HL-60/S4 treated with phorbol 12-myristate 13-acetate at 8.2 ng/mL for 4 days and 3 days (cell line): Measurements from ENCODE around the gene GABPA.
"Not testable (repeated sequence)": the region's sequence is repeated elsewhere in the genome, so short reads cannot be mapped to it uniquely, and the experiment has no call there.

ENCODE experiments used
- in situ Hi-C: fragments of 300-500 bp; cut with MboI; formaldehyde crosslinking; loops from 2 replicates; pipeline ENCODE4 v1.15.0; 2022; ENCODE audit warnings: low sequenced_read_pairs

Gene GABPA

DNA sequence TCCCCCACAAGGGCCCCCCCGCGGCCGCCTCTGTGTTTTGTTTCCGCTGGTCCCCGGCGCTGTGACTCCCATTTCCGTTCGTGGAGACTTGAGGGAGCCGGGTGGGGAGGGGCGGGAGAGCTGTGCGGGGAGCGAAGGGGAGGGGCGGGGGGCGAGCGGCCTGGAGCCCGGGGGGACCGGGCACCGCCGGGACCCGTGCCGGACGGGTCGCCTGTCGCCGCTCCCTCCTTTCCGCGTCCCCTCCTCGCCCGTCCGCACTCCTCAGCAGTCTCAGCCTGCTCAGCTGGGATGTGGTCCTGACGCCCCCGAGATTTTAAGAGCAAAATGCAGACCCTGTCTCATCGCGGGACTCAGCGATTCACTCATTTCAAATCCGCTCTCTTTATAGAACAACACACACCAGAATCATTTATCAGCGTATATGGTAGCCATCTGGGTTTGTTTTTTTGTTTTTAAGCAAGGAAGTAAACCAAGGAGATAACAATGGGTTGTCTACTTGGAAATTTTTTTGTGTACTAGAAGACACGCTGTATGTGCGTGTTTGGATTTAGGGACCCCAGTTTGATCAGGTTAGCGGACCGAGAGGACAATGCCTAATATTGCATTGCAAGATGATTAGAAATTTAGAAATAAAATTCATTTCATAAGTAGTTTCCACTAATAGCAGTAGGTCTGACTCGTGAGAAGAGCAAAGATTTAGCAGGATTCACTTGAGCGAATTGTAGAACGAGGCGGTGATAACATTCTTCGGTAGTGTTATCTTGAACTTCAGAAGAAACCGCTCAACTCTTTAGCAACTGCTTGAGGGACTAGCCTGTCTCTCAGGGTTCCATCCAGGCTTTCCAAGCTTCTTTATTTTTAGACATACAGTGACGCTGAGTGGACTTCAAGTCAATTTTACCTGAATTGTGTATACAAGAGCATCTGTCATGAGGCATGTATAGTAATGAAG, 1.1 kb downstream of the GABPA start:
- in situ Hi-C loops = loop anchor here (25.0 kb wide), 1 partner anchor 426 kb away; the partner anchor contains the start of gene APP

- in situ Hi-C loops = loop anchor here (25.0 kb wide), 1 partner anchor 425 kb away; the partner anchor contains the start of gene APP
Observed at GRCh38 chr21:25737421-25737820, 2.6 kb downstream of the GABPA start.

DNA sequence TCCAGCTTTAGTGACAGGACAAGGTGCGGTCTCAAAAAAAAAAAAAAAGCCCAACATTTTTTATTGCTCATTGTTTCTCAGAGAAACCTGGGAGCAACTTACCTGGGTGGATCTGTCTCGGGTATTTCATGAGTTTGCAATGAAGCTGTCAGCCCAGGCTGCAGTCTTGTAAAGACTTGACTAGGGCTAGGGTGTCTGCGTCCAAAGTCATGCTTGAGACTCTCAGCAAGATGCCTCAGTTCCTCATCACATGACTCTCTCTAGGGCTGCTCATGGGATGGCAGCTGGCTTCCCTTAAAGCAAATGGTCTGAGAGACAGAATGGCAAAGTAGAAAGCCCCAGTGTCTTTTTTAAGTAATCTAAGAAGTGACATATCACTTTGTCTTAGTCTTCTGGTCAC, 8.1 kb downstream of the GABPA start:
- in situ Hi-C loops = loop anchor here (25.0 kb wide), 1 partner anchor 419 kb away; the partner anchor contains the start of gene APP

DNA sequence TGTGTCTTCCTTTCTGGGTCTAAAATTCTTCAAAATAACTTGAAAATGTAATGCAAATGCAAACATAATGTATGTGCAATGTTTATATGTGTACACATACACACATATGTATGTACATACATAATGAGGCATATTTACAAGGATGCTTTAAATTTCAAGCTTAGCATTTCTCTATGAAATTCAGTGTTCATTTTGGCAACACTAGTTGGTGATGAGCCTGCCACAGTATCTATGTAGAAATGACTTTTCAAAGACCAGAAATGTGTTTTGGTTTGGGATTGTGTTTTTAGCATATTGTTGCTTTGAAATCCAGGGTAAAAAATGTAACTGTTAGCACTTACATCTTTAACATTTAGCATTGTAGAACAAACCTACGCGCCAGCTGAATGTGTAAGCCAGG, 10.1 kb downstream of the GABPA start:
- in situ Hi-C loops = loop anchor here (25.0 kb wide), 1 partner anchor 417 kb away; the partner anchor contains the start of gene APP

DNA sequence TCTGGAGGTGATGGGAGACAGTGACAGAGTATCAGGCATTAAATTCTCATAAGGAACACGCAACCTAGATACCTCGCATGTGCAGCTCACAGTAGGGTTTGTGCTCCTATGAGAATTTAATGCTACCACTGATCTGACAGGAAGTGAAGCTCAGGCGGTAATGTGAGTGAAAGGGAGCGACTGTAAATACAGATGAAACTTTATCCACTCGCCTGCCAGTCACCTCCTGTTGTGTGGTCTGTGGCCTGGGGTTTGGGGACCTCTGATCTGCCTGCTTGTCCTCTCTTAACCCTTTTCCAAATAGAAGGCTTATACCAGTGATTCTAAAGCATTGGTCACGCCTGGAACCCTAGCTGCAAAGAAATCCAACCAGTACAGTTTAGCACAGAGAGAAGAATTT, 15.3 kb downstream of the GABPA start:
- in situ Hi-C loops = no loop called here

DNA sequence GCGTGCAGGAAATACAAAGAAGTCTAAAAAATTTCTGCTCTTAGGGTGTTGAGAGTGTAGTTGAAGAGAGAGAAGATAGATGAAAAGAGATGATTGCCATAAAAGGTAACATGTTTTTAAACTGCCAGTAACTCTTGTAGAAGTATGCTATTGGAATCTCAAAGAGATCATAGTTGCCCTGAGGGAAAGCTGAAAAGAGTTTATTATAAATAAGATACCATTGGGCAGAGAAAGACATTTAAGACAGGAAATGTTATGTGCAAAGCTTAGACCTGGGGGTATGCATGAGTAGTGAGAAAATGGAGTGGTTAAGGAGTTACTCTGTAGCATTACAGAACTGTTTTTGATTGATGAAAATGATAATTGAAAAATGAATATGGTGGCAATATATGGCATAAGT, 17.6 kb downstream of the GABPA start:
- in situ Hi-C loops = no loop called here

DNA sequence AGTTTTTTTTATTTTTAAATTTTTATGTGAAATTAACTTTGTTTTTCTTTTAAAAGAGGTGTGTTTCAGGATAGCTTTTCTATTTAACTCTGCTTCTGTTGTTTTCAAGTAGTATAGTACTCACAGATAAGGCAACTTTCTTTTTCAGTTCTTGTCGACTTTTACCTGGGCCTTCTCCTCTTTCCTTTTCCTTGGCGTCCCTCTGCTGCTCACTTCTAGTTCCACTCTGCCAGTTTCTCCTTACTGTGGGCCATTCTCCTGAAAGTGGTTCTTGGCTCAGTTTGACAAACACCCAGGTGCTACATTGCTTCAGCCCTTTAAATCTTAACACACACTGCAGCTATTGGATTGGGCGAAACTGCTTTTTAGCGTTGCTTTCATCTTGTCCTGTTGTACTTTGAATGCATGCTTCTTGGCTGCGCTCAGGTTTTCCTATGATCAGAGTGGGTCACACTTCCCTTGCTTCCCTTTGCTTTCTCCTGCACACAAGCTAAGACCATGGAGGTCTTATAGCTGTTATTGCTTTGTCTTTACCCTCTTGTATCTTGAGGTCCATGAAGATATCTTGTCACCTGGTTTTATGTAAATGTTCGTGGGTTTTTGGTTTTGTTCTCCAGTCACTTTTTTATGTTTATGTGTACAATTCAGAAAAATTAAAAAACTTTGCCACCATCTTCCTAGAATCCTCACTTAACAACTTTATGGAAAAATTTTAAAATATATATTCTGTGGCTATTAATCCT, 21.6 kb downstream of the GABPA start:
- in situ Hi-C loops = no loop called here

- in situ Hi-C loops = no loop called here
Observed at GRCh38 chr21:25757531-25757930, 22.8 kb downstream of the GABPA start.

DNA sequence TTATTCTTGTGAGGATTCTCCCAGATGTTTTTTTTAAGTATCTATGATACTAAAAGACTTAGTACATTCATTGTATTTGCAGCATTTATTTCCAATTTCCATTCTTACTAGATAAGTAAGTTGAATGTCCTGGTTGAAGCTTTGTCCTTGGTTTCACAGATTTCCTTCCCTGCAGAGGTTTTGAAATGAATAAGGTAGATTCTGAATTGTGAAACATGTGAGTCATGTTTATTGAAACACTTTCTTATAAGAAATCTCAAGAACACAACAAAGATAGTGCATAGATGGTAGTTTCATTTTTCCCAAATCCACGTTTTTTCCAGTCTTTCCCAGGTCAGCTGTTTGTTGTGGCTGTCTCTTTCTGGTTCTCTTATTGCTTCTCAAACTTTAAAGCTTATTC, 24.8 kb downstream of the GABPA start:
- in situ Hi-C loops = no loop called here

GRCh38 chr21:25760061-25760460, 25.3 kb downstream of the GABPA start:
- in situ Hi-C loops = no loop called here

DNA sequence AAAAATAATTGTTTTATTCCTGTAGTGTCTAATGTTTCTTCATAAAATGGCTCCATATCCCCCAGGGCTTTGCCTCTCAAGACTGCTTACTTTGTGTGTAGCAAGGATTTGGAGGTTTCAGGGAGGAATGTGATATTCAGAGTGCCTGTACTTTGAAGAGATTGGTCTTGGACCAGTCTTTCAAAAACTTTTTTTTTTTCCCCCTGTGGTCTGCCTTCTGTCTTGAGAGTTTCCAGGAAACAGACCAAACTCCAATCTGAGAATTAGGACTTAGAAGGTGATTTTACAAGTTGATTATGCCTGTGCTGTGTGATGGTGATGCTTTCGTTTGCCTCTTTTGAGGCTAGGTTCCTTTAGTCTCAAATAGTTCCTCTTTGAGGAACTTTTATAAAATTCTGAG, 25.9 kb downstream of the GABPA start:
- in situ Hi-C loops = no loop called here

GRCh38 chr21:25764065-25764464, 29.3 kb downstream of the GABPA start:
- in situ Hi-C loops = no loop called here

GRCh38 chr21:25767921-25768320, 33.1 kb downstream of the GABPA start:
- in situ Hi-C loops = no loop called here

DNA sequence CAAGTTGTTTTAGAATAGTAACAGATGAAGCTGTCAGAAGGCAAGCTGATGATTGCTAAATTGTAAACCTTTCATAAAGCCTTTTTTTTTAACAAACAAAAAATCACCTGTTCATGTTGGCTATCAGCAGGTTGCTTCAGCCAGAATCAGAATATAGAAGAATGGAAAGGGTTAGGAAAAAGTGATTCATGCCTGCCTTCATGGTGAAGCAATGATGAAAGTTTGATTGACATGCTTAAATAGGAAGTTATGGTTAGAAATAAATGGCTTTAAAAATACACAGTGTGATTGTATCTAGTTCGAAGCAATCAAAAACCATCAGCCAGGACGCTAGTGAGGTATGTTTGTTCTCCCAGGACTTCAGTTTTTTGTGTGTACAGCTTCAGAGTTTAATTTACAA, 37.9 kb downstream of the GABPA start:
- in situ Hi-C loops = no loop called here

DNA sequence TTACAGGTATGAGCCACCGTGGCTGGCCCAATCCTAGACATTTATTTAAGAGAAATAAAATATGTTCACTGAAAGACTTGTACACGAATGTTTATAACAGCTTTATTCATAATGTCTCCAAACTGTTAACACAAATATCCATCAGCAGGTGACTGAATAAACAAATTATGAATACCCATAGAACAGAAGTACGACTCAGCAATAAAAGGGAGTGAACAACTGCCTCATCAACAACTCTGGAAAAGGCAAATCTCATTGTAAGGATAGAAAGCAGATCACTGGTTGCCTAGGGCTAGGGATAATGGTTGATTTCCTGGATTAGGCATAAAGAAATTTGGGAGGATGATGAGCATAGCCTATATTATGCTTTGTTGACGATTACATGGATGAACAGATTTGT, 41.7 kb downstream of the GABPA start:
- in situ Hi-C loops = no loop called here

- in situ Hi-C loops = not testable (repeated sequence)
Observed at GRCh38 chr21:25778126-25778875, 43.5 kb downstream of the GABPA start.

DNA sequence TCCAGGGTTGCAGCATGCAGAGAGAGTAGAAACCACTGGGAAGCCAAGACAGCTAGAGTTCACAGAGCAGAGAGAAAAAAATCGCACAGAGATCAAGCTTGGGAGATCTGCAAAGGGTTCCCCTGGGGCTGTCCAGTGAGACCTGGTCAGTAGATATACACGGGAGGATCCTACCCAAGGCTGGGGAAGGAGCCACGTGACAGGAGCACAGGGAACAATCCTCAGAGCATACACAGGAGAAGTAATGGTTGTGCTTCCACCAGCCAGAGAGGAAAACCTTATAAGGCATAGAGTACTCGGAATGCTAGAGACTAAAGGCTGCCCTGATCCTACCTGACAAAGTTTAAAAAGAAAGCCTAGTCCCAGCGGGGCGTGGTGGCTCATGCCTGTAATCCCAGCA, 53.9 kb downstream of the GABPA start:
- in situ Hi-C loops = no loop called here

- in situ Hi-C loops = no loop called here
Observed at GRCh38 chr21:25790122-25790877, 55.5 kb downstream of the GABPA start.

- in situ Hi-C loops = no loop called here
Observed at GRCh38 chr21:25790878-25791204, 56.1 kb downstream of the GABPA start.

DNA sequence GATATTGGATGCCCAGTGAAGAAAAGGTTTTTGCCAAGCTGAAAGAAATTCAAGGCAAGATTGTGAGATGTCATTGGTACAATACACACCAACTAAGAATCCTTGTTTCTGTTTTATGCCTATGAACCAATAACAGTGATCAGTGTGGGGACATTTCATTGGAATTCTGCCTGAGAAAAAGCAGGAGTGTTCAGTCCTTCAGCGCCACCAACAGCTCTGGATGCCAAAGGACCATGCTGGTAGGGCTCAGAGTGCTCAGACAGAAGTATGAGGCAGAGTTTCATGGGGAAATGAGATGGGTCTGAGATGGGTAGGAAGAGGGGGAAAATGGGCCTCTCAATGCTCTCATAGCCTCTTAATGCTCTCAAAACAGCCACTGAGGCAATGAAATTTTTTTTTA, 56.5 kb downstream of the GABPA start:
- in situ Hi-C loops = no loop called here
